Measurements from ENCODE around the gene BTBD7.
A peak's percentile ranks its signal among the peaks of the same experiment; 100 is the strongest.
"Not testable (repeated sequence)": the region's sequence is repeated elsewhere in the genome, so short reads cannot be mapped to it uniquely, and the experiment has no call there.

BTBD7 gene

GRCh38 chr14:93263416-93263815 is 69.4 kb downstream of the BTBD7 start:
- no peak for DNase-seq (ENCODE audit: low read depth in 2 of 2)

- DNase-seq (ENCODE audit: low read depth in 2 of 2), result no peak
These were observed 70.4 kb downstream of the BTBD7 start for GRCh38 chr14:93262446-93262845.

GRCh38 chr14:93249128-93249831 is 83.6 kb downstream of the BTBD7 start:
- DNase-seq (ENCODE audit: low read depth in 2 of 2), result no peak

GRCh38 chr14:93246534-93246933 is 86.3 kb downstream of the BTBD7 start:
- DNase-seq (ENCODE audit: low read depth in 2 of 2), result no peak

GRCh38 chr14:93245764-93246420 is 86.9 kb downstream of the BTBD7 start:
- no peak for DNase-seq (ENCODE audit: low read depth in 2 of 2)

GRCh38 chr14:93240678-93241000 is 92.2 kb downstream of the BTBD7 start:
- DNase-seq (ENCODE audit: low read depth in 2 of 2), result no peak

GRCh38 chr14:93239869-93240677 is 92.8 kb downstream of the BTBD7 start:
- DNase-seq (ENCODE audit: low read depth in 2 of 2), result peak; percentile 33 to 35

GRCh38 chr14:93234798-93235197 is 98.0 kb downstream of the BTBD7 start:
- no peak for DNase-seq (ENCODE audit: low read depth in 2 of 2)

GRCh38 chr14:93233078-93233477 is 99.8 kb downstream of the BTBD7 start:
- not testable (repeated sequence) for DNase-seq (ENCODE audit: low read depth in 2 of 2)

- no peak for DNase-seq (ENCODE audit: low read depth in 2 of 2)
These were observed 100.7 kb downstream of the BTBD7 start for GRCh38 chr14:93232159-93232558.

GRCh38 chr14:93231129-93231979 is 101.5 kb downstream of the BTBD7 start:
- DNase-seq (ENCODE audit: low read depth in 2 of 2), result no peak

- no peak for DNase-seq (ENCODE audit: low read depth in 2 of 2)
These were observed 102.3 kb downstream of the BTBD7 start for GRCh38 chr14:93230539-93230938.

GRCh38 chr14:93228550-93228949 is 104.3 kb downstream of the BTBD7 start:
- no peak for DNase-seq (ENCODE audit: low read depth in 2 of 2)

GRCh38 chr14:93223565-93223964 is 109.3 kb downstream of the BTBD7 start:
- DNase-seq (ENCODE audit: low read depth in 2 of 2), result no peak

GRCh38 chr14:93220509-93220908 is 112.3 kb downstream of the BTBD7 start:
- no peak for DNase-seq (ENCODE audit: low read depth in 2 of 2)

- DNase-seq (ENCODE audit: low read depth in 2 of 2), result no peak
These were observed 113.6 kb downstream of the BTBD7 start for GRCh38 chr14:93219103-93219726.

- no peak for DNase-seq (ENCODE audit: low read depth in 2 of 2)
These were observed 118.2 kb downstream of the BTBD7 start for GRCh38 chr14:93214598-93214997.

- DNase-seq (ENCODE audit: low read depth in 2 of 2), result no peak
These were observed 120.4 kb downstream of the BTBD7 start for GRCh38 chr14:93212432-93212831.

GRCh38 chr14:93207468-93208308 is 125.1 kb downstream of the BTBD7 start:
- no peak for DNase-seq (ENCODE audit: low read depth in 2 of 2)

GRCh38 chr14:93206793-93207467 is 125.9 kb downstream of the BTBD7 start, which contains the start of the genes GON7 and UBR7:
Gene GON7, minus strand, starts transcription at chr14:93207065. Its CDS starts 28 bp downstream, at chr14:93207037.
Gene UBR7, plus strand, starts transcription at chr14:93207256. Its CDS starts 36 bp downstream, at chr14:93207292.
- DNase-seq (ENCODE audit: low read depth in 2 of 2), result peak; percentile 80 to 87
